HEK293 (cell line): ENCODE measurements around the gene LRRFIP1.

ENCODE experiments used
- CTCF ChIA-PET: fragments of 350-600 bp; formaldehyde crosslinking; extraction: SDS; loops from one replicate; lab custom pipeline; 2021; ENCODE audit warnings: antibody characterized with exemption; lab: Yijun Ruan, JAX
- POLR2A ChIA-PET: fragments of 300-600 bp; formaldehyde crosslinking; extraction: SDS; loops from one replicate; lab custom pipeline; 2020; ENCODE audit warnings: antibody characterized with exemption, inconsistent platforms; lab: Yijun Ruan, JAX
- H3K27ac ChIP-seq: fragments of 200-500 bp; sonication (Bioruptor generic); 2 replicates; pipeline ENCODE4 v1.5.1; 2014; ENCODE audit warnings: low read depth, low read length, control low read depth, inconsistent platforms; ENCODE audit errors: extremely low read depth
- H3K36me3 ChIP-seq, 2 experiments: fragments of 200-500 bp in 1 of 2; sonication (Bioruptor generic) in 1 of 2; 1 replicate in 1 of 2; 2 replicates in 1 of 2; pipeline ENCODE4 v1.5.1; 2014 to 2017; ENCODE audit warnings: inconsistent platforms in 2 of 2, low read length in 2 of 2; ENCODE audit not compliant: control insufficient read depth in 2 of 2, insufficient read depth in 1 of 2
- H3K4me1 ChIP-seq: fragments of 200-500 bp; sonication (Bioruptor generic); 2 replicates; pipeline ENCODE4 v1.5.1; 2014; ENCODE audit warnings: mild to moderate bottlenecking, low read length, inconsistent platforms; ENCODE audit not compliant: control insufficient read depth, insufficient read depth
- H3K4me3 ChIP-seq: 2 replicates; pipeline ENCODE4 v1.5.1; 2011; ENCODE audit warnings: low read depth, mild to moderate bottlenecking, control low read depth, low read length, moderate library complexity
- H3K9me3 ChIP-seq: fragments of 200-500 bp; sonication (Bioruptor generic); 2 replicates; pipeline ENCODE4 v1.5.1; 2014; ENCODE audit warnings: low read depth, low read length, inconsistent platforms; ENCODE audit not compliant: control insufficient read depth, insufficient read depth
- BCL11B ChIP-seq: fragments of 450-650 bp; formaldehyde crosslinking; IDR thresholded peaks from 2 replicates; pipeline ENCODE4 v1.5.1; 2016; ENCODE audit warnings: low read depth, missing biosample characterization, missing genetic modification characterization
- KLF10 ChIP-seq: fragments of 450-650 bp; IDR thresholded peaks from 2 replicates; pipeline ENCODE4 v1.5.1; 2018; ENCODE audit warnings: missing biosample characterization, mild to moderate bottlenecking, missing genetic modification characterization
- KLF7 ChIP-seq: fragments of 450-650 bp; formaldehyde crosslinking; IDR thresholded peaks from 2 replicates; pipeline ENCODE4 v1.5.1; 2016; ENCODE audit warnings: missing biosample characterization, missing genetic modification characterization, borderline replicate concordance
- RBAK ChIP-seq: fragments of 450-650 bp; formaldehyde crosslinking; IDR thresholded peaks from 2 replicates; pipeline ENCODE4 v1.5.1; 2016; ENCODE audit warnings: missing biosample characterization, missing genetic modification characterization
- SETDB1 ChIP-seq: IDR thresholded peaks from one replicate; pipeline ENCODE4 v1.6.1; 2017; ENCODE audit warnings: mild to moderate bottlenecking, low read length, moderate library complexity, mixed read lengths; ENCODE audit not compliant: insufficient read length
- ZBTB20 ChIP-seq: fragments of 450-650 bp; formaldehyde crosslinking; IDR thresholded peaks from 2 replicates; pipeline ENCODE4 v1.5.1; 2016; ENCODE audit warnings: missing biosample characterization, missing genetic modification characterization
- ZFHX2 ChIP-seq: fragments of 450-650 bp; formaldehyde crosslinking; conservative IDR thresholded peaks from 2 replicates; pipeline ENCODE4 v1.5.1; 2016; ENCODE audit warnings: missing biosample characterization, missing genetic modification characterization
- ZNF19 ChIP-seq: fragments of 450-650 bp; formaldehyde crosslinking; IDR thresholded peaks from 2 replicates; pipeline ENCODE4; 2016; ENCODE audit warnings: missing biosample characterization, missing genetic modification characterization, low read depth
- ZNF202 ChIP-seq: fragments of 450-650 bp; formaldehyde crosslinking; IDR thresholded peaks from 2 replicates; pipeline ENCODE4 v1.5.1; 2016; ENCODE audit warnings: missing biosample characterization, missing genetic modification characterization, borderline replicate concordance
- ZNF335 ChIP-seq: fragments of 450-650 bp; formaldehyde crosslinking; conservative IDR thresholded peaks from 2 replicates; pipeline ENCODE4 v1.5.1; 2016; ENCODE audit warnings: missing biosample characterization, missing genetic modification characterization
- ZNF518A ChIP-seq: fragments of 450-650 bp; formaldehyde crosslinking; conservative IDR thresholded peaks from 2 replicates; pipeline ENCODE4 v1.5.1; 2016; ENCODE audit warnings: low read depth, missing biosample characterization, missing genetic modification characterization
- ZNF596 ChIP-seq: fragments of 450-650 bp; IDR thresholded peaks from 2 replicates; pipeline ENCODE4 v1.5.0; 2018; ENCODE audit warnings: missing biosample characterization, mild to moderate bottlenecking, missing genetic modification characterization, moderate library complexity
- ZNF624 ChIP-seq: fragments of 450-650 bp; formaldehyde crosslinking; IDR thresholded peaks from 2 replicates; pipeline ENCODE4 v1.5.1; 2017; ENCODE audit warnings: missing biosample characterization, missing genetic modification characterization
- ZNF658 ChIP-seq: fragments of 450-650 bp; formaldehyde crosslinking; IDR thresholded peaks from 2 replicates; pipeline ENCODE4; 2016; ENCODE audit warnings: missing biosample characterization, missing genetic modification characterization
- ZNF670 ChIP-seq: fragments of 450-650 bp; formaldehyde crosslinking; IDR thresholded peaks from 2 replicates; pipeline ENCODE4 v1.5.1; 2016; ENCODE audit warnings: missing biosample characterization, missing genetic modification characterization, low read depth
- TF ChIP-seq, protein P1 (sequence below): fragments of 450-650 bp; formaldehyde crosslinking; IDR thresholded peaks from 2 replicates; pipeline ENCODE4 v1.5.1; 2016; ENCODE audit warnings: missing biosample characterization, missing genetic modification characterization
- TF ChIP-seq, protein P2 (sequence below): fragments of 450-650 bp; formaldehyde crosslinking; IDR thresholded peaks from 2 replicates; pipeline ENCODE4 v1.5.1; 2016; ENCODE audit warnings: missing biosample characterization, missing genetic modification characterization
- TF ChIP-seq, protein P3 (sequence below): fragments of 450-650 bp; formaldehyde crosslinking; IDR thresholded peaks from 2 replicates; pipeline ENCODE4 v1.5.1; 2016; ENCODE audit warnings: missing biosample characterization, missing genetic modification characterization

LRRFIP1 gene

GRCh38 chr2:237744270-237744612 is 116.9 kb downstream of the LRRFIP1 start:
- Histone ChIP-seq H3K4me3 (no peak overlapping the region), H3K9me3 (no peaks in the 10 kb centered on the region), H3K27ac (no peak overlapping the region), H3K4me1 (peaks cover 6% of the 10 kb centered on the region; the same call in 1 of the 2 replicates), H3K36me3 (peaks cover 0 to 10% of the 10 kb centered on the region in 2 experiments; a peak in 1 of 3 replicates)
- POLR2A ChIA-PET: no interaction called here
- CTCF ChIA-PET: interaction anchor here (0.7 to 7.0 kb wide), 13 partner anchors 10 to 232 kb away, joined by 3 to 110 read pairs (median 11); no protein-coding TSS in a partner anchor
- TF ChIP-seq ZNF670 (tag by site-specific recombination) (no peak), KLF7 (no peak), ZNF202 (tag by site-specific recombination) (no peak), ZNF335 (tag by site-specific recombination) (no peak), ZFHX2 (tag by site-specific recombination) (no peak), ZNF658 (tag by site-specific recombination) (no peak), ZNF596 (tag by site-specific recombination) (no peak), BCL11B (tag by site-specific recombination) (no peak), SETDB1 (no peak), ZNF624 (tag by site-specific recombination) (no peak), ZBTB20 (no peak), ZNF19 (tag by site-specific recombination) (no peak), RBAK (no peak), KLF10 (tag by site-specific recombination) (no peak), ZNF518A (tag by site-specific recombination) (no peak)
- TF ChIP-seq, protein P1, sequence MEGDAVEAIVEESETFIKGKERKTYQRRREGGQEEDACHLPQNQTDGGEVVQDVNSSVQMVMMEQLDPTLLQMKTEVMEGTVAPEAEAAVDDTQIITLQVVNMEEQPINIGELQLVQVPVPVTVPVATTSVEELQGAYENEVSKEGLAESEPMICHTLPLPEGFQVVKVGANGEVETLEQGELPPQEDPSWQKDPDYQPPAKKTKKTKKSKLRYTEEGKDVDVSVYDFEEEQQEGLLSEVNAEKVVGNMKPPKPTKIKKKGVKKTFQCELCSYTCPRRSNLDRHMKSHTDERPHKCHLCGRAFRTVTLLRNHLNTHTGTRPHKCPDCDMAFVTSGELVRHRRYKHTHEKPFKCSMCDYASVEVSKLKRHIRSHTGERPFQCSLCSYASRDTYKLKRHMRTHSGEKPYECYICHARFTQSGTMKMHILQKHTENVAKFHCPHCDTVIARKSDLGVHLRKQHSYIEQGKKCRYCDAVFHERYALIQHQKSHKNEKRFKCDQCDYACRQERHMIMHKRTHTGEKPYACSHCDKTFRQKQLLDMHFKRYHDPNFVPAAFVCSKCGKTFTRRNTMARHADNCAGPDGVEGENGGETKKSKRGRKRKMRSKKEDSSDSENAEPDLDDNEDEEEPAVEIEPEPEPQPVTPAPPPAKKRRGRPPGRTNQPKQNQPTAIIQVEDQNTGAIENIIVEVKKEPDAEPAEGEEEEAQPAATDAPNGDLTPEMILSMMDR (tag by site-specific recombination): no peak
- TF ChIP-seq, protein P2, sequence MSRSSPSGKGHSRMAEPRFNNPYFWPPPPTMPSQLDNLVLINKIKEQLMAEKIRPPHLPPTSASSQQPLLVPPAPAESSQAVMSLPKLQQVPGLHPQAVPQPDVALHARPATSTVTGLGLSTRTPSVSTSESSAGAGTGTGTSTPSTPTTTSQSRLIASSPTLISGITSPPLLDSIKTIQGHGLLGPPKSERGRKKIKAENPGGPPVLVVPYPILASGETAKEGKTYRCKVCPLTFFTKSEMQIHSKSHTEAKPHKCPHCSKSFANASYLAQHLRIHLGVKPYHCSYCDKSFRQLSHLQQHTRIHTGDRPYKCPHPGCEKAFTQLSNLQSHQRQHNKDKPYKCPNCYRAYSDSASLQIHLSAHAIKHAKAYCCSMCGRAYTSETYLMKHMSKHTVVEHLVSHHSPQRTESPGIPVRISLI: no peak
- TF ChIP-seq, protein P3, sequence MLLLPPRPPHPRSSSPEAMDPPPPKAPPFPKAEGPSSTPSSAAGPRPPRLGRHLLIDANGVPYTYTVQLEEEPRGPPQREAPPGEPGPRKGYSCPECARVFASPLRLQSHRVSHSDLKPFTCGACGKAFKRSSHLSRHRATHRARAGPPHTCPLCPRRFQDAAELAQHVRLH (tag by site-specific recombination): no peak
- TF ChIP-seq, all 188 proteins: peak for 0
